ENCODE measurements around the gene IPO9. TPM values are rescaled to one million over a fixed set of nuclear protein-coding genes. Genes with fewer than 3 reads are reported as not detected.

The IPO9 gene
- total RNA-seq, 4 donors from 2014 or later, result 12.9 to 25.6 (median 19.8) TPM

DNA sequence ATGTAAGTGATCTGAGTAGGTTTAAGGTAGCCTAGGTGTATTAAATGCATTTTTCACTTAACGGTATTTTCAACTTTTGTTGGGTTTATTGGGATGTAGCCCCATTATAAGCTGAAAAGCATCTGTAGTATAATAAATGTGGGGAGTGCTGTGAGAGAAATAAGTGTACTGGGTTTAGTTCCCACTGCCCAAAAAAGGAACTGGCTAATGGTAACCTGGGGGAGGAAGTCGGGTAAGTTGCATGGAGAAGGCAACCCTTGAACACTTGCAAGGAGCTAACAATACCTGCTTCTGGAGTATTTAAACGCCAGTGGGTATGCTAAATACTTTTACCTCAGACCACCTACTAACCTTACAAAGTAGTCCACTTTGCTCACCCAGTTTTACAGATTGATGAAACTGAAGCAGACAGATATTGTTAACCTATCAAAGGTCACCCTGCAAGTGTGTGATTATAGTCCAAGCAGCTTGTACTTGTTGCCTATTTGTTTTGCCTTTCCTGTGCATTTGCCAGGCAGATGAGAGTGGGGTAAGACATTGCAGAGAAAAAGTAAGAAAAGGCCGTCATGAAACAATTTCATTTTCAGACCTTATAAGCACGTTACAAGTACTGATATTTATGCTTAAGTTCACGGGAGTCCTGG is 52.1 kb downstream of the IPO9 start:
- Histone ChIP-seq H3K4me1 (peaks cover 43% of the 10 kb centered on the region), H3K4me3 (no peak overlapping the region), H3K27me3 (no peaks in the 10 kb centered on the region), H3K27ac (no peak overlapping the region), H3K9me3 (no peaks in the 10 kb centered on the region), H3K36me3 (peaks cover 5% of the 10 kb centered on the region)
- TF ChIP-seq EP300 (IDR thresholded peaks at IDR 0.05), result no peak
- TF ChIP-seq, protein P1, sequence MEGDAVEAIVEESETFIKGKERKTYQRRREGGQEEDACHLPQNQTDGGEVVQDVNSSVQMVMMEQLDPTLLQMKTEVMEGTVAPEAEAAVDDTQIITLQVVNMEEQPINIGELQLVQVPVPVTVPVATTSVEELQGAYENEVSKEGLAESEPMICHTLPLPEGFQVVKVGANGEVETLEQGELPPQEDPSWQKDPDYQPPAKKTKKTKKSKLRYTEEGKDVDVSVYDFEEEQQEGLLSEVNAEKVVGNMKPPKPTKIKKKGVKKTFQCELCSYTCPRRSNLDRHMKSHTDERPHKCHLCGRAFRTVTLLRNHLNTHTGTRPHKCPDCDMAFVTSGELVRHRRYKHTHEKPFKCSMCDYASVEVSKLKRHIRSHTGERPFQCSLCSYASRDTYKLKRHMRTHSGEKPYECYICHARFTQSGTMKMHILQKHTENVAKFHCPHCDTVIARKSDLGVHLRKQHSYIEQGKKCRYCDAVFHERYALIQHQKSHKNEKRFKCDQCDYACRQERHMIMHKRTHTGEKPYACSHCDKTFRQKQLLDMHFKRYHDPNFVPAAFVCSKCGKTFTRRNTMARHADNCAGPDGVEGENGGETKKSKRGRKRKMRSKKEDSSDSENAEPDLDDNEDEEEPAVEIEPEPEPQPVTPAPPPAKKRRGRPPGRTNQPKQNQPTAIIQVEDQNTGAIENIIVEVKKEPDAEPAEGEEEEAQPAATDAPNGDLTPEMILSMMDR (IDR thresholded peaks at IDR 0.05), result no peak
- no peak for TF ChIP-seq POLR2AphosphoS5 (IDR thresholded peaks at IDR 0.05)
- TF ChIP-seq POLR2A (IDR thresholded peaks at IDR 0.05), result no peak
- WGBS, result 78% methylated on average over 6 of the region's 6 CpGs
- no peak for DNase-seq (ENCODE audit: low spot score in 2 of 2)

DNA sequence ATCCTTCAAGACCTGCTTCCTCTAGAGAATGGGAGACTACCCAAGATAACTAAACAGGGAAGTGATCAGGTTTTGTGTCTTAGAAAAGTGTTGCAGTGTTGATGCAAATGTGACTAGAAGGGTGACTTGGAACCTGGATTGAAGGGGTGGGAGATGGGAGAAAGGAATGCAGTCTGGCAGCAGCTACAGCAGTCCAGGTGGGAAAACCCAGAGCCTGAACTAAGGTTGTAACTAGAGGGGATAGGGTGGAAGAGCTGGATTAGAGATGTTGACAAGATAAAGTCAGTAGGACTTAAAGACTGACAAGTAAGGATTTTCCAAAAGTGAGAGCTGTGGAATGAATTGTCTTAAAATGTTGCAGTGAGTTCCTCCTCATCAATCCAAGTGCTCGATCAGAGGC is 52.7 kb downstream of the IPO9 start:
- H3K36me3 ChIP-seq, result no peaks in the 10 kb centered on the region
- WGBS, result 83% methylated on average over 1 of the region's 1 CpG
- DNase-seq (ENCODE audit: low spot score in 2 of 2), result no peak
- H3K9me3 ChIP-seq, result no peaks in the 10 kb centered on the region
- H3K27me3 ChIP-seq, result no peaks in the 10 kb centered on the region
- H3K4me3 ChIP-seq, result no peak overlapping the region
- no peak overlapping the region for H3K27ac ChIP-seq
- peaks cover 46% of the 10 kb centered on the region for H3K4me1 ChIP-seq
- TF ChIP-seq EP300 (IDR thresholded peaks at IDR 0.05) (no peak), POLR2AphosphoS5 (IDR thresholded peaks at IDR 0.05) (no peak), POLR2A (IDR thresholded peaks at IDR 0.05) (no peak)
- TF ChIP-seq, protein P1 (IDR thresholded peaks at IDR 0.05), result no peak

DNA sequence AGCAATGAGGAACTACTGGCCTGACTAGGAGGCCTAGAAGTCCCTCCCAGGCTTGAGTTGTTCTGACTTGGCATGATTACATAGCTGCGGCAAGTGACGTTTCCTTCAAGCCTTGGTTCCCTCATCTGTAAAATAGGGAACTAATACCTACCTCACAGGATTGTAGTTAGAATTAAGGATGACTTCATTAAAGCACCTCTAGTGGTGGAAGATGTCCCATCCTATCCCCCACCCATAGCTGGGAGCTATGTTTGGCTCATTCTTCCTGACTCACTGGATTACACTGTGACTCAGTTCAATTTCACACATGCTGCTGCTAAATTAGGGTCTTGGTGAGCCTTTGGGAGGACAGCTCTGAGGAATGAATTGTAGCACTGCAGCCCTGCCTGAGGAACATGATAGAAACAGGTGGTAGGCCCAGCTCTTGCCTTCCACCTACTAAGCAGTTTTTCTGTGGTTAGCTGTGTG is 53.7 kb downstream of the IPO9 start:
- no peaks in the 10 kb centered on the region for H3K36me3 ChIP-seq
- H3K27me3 ChIP-seq, result no peaks in the 10 kb centered on the region
- H3K4me3 ChIP-seq, result no peak overlapping the region
- 37% methylated on average over 2 of the region's 2 CpGs for WGBS
- H3K27ac ChIP-seq, result no peak overlapping the region
- peaks cover 46% of the 10 kb centered on the region for H3K4me1 ChIP-seq
- TF ChIP-seq POLR2AphosphoS5 (IDR thresholded peaks at IDR 0.05), result no peak
- TF ChIP-seq POLR2A (IDR thresholded peaks at IDR 0.05), result no peak
- no peak for TF ChIP-seq EP300 (IDR thresholded peaks at IDR 0.05)
- no peak for DNase-seq (ENCODE audit: low spot score in 2 of 2)
- H3K9me3 ChIP-seq, result no peaks in the 10 kb centered on the region

DNA sequence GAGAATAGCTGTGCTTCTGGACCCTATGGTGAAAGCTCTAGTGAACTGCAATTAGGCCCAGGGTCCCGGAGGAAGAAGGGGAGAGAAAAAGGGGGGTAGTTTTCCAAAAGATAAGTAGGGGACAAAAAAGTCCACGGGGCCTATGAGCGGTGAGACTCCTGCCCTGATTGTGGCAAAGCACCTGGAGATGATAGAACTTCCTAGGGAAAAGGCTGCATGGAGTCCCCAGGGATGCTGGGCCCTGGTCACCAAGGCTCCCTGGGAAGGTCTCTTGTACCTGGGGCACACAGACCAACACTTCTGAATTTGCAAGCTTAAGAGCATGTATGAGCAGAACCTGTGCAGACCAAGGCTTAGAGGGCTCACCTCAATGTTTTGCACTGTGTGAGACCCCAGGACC is 54.3 kb downstream of the IPO9 start:
- Histone ChIP-seq H3K27ac (peak overlapping the region; percentile 57), H3K4me1 (peaks cover 47% of the 10 kb centered on the region), H3K36me3 (no peaks in the 10 kb centered on the region), H3K27me3 (no peaks in the 10 kb centered on the region), H3K4me3 (no peak overlapping the region), H3K9me3 (no peaks in the 10 kb centered on the region)
- WGBS, result 78% methylated on average over 3 of the region's 3 CpGs
- no peak for DNase-seq (ENCODE audit: low spot score in 2 of 2)
- TF ChIP-seq, protein P1 (IDR thresholded peaks at IDR 0.05), result no peak
- TF ChIP-seq POLR2A (IDR thresholded peaks at IDR 0.05) (no peak), POLR2AphosphoS5 (IDR thresholded peaks at IDR 0.05) (no peak), EP300 (IDR thresholded peaks at IDR 0.05) (no peak)

DNA sequence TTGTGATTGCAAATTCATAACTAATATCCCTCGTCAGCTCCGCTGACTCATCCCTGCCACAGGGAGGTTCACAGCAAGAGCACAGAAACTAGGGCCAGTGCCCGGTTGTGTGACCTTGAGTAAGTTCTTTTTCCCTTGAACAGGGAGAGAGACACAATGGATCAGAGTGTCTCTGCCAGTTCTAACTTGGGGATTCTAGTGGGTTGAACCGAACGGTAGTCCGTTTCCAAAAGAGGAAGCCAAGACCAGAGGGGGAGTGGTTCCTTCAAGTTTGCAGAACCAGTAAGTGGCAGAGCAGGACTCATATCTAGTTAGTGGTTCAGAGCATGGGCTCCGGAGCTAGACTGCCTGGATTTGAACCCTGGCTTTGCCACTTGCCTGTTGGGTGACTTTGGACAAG is 54.8 kb downstream of the IPO9 start:
- Histone ChIP-seq H3K27me3 (no peaks in the 10 kb centered on the region), H3K36me3 (no peaks in the 10 kb centered on the region), H3K4me1 (peaks cover 49% of the 10 kb centered on the region), H3K27ac (peak overlapping the region; percentile 57), H3K4me3 (no peak overlapping the region), H3K9me3 (no peaks in the 10 kb centered on the region)
- 7% methylated on average over 7 of the region's 7 CpGs for WGBS
- no peak for TF ChIP-seq POLR2A (IDR thresholded peaks at IDR 0.05)
- no peak for TF ChIP-seq POLR2AphosphoS5 (IDR thresholded peaks at IDR 0.05)
- no peak for TF ChIP-seq EP300 (IDR thresholded peaks at IDR 0.05)
- TF ChIP-seq, protein P1 (IDR thresholded peaks at IDR 0.05), result no peak
- DNase-seq (ENCODE audit: low spot score in 2 of 2), result no peak
